GM19193 (cell line): ENCODE data around the gene DTNA.

ENCODE experiments used
- POLR2A ChIP-seq: IDR thresholded peaks from 4 replicates; pipeline ENCODE4 v1.6.1; 2011; ENCODE audit not compliant: insufficient read depth, insufficient read length; ENCODE audit errors: extremely low read depth

Gene DTNA

GRCh38 chr18:34806527-34806926 lies 96.4 kb downstream of the DTNA start:
- no peak for TF ChIP-seq POLR2A

DNA sequence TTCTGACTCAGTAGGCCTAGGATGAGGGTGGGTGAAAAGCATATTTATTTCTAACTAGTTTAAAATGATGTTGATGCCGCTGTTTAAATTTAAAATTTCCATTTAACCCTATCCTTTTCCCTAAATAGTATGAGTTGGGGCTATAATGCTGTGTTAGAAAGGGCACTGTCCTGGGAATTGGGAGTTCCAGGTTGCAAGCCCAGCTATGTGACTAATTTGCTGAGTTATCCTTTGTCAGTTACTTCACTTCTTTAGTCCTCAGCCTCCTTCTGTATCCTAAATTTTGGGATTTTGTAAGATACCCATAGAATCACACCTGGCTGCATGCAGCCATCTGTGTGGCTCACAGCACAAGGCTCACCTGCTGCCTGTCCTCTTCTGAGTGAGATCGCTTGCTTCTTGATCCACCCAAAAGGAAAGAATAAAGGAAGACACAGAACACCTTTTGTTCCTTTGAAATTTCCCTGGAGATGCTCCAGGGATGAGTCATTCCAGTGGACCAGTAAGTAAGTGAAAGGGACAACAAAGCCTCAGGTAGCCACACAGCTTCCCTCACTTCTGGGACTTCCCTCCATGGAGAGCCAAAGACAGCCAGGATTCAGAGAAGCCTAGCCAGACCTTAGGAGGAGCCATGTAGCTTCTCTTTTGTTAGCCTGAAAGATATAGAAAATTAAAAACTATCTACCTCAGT lies 97.2 kb downstream of the DTNA start:
- TF ChIP-seq POLR2A = no peak

DNA sequence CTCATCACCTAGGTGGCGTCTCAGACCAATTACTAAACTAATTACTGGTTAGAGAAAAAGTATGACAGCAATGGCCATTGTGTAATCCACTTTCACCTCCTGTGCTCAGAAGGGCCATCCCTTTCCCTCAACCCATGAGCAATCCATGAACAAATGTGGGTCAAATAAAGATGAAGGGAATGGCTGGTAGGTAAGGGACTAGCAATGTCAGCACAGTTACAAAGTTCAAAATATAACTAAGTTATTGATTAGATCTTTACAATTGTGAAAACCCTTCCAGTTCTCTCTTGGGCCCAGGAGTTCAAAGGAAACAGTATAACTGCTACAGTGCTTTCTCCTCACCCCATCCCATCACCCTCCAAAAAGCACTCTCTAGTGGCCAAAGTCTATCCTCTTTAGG lies 98.3 kb downstream of the DTNA start:
- no peak for TF ChIP-seq POLR2A

DNA sequence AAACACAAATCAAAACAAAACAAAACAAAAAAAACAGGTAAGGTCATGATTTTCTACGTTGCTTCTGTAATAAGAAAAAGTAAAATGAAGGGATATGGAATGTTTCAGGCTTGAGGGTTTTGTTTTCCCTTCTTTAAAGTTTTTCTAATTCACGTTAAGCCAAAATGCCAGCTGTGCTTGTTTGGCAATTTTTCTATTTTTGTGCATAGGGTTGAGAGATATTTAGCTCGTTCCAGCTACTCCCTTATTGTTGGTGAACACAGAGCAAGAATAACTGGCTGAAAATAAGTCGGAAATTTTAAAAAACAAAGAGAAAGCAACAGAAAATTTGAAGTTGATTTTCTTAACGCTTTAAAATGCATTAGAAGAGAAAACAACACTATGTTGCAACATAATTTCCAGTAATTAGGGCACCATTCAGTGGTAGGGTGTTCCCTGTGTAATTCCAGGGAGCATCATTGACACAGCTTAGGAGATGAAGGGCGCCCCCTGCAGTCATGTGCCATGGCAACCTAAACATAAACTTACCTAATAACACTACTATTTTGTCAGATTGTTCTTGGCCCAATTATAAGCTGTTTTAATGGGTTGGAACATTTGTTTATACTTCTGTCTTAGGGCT lies 99.5 kb downstream of the DTNA start:
- no peak for TF ChIP-seq POLR2A

- TF ChIP-seq POLR2A = no peak
Measured at GRCh38 chr18:34816183-34816582, 106.1 kb downstream of the DTNA start.

DNA sequence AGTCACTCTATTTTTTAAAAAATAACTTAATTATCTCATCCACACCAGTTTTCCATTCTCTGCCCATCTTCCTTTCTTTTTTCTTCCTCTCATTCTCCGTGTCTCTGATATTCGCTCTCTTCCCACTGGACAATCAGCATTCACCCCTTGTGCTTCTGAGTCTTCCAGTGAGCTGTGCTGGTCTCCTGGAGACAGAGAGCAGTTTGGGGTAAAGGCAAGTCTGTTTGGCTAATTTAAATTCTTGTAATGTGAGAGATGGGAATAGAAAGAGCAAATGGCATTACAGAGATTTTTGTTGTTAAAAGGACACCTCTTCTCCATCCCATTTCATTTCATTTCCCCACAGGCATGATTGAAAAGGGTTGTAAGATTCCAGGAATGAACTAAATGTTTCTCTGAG lies 107.5 kb downstream of the DTNA start:
- TF ChIP-seq POLR2A = no peak

DNA sequence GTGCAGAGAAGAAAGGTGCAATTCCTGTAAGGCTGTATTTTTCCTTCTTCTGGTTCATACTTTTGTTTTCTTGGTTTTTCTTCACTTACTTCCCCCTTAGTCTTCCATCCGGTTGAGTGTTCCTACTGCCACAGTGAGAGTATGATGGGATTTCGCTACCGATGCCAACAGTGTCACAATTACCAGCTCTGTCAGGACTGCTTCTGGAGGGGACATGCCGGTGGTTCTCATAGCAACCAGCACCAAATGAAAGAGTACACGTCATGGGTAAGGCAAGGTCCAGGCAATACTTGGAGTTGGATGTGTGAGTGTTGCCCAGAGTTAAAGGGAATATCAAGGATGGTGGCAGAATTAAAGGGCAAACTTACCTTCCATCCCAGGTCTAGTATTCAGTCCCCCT lies 108.0 kb downstream of the DTNA start:
- no peak for TF ChIP-seq POLR2A

DNA sequence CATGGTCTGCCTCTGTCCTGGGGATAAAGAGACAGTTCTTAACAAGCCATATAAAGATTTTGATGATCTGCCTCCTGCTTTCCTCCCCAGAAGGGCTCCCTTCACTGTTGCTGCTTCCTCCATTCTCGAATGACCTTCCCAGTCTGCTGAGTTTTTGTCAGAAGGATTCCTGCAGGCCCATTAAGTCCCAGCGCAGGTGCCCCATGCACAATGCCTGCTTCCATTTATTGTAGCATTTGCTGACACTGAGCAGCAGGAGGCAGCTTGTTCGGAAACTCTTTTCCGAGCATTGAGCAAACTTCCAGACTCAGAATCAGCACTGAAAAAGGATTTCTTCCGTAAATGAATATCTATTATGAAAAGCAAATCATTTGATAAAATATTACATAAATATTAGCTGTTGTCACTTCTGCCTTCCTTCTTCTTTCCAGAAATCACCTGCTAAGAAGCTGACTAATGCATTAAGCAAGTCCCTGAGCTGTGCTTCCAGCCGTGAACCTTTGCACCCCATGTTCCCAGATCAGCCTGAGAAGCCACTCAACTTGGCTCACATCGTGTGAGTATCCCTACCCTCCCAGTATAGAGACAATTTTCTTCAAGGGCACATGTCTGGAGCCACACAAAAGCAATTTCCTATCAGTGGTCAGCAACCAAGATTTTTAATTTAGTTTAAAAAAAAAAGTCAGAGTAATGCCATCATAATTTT lies 110.4 kb downstream of the DTNA start:
- TF ChIP-seq POLR2A = no peak

DNA sequence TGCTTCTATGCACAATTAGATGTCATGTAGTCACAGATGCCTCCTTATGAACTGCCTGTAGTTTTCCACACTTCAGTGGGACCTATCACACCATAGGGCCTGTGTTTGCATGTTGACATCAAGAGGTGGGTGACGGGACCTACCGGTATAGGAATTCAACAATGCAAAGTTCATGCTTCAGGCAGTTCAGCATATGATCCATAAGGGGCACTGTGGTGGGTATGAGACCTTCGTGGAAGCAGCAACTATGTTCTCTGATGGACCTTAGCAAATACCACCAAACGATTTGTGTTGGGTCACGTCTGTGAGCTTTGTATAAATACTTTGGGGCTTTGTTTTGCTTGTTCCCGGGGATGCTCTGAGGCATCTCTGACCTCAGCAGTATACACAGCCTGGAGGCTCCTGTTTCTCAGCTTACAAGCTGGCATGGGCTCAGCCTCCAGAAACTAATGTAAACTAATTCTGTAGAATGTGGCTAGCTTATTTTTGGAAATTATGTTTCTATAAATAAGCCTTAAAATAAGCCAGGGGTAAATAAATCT lies 111.6 kb downstream of the DTNA start:
- TF ChIP-seq POLR2A = no peak

DNA sequence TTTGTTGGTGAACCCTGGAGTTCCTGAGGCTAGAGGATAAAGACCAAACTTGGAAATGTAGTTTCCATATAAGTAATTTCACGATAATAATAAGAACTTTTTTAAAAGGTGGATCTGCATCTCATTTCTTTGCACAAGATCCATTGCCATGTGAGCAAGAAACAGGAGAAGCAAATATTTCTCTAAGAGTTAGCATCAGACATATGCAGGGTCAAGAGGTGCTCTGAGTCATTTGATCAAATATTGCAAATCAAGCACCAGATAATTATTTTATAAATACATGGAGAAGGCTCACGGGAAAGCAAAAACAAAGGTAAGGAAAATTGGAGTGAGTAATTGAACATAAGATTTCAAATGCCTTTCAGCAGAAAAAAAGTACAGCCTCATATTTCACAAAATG lies 118.0 kb downstream of the DTNA start:
- TF ChIP-seq POLR2A = no peak

DNA sequence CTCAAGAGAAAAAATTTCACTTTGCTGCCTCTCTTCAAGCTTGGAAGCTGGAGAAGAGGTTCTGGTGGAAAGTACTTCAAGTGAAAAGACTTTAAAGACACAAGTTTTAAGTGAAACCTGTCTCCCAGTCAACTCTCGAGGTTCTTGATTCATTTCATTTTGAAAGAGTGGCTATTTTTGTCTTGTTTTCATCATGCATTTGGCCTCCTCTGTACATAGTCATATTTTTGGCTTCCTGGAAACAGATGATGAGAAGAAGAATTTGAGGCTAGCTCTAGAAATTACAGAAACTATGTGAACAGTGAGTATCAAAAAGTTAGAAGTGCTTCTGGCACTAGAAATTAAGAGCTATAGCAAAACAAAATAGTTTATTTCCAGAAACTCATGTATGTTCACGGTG lies 124.8 kb downstream of the DTNA start:
- TF ChIP-seq POLR2A = no peak

DNA sequence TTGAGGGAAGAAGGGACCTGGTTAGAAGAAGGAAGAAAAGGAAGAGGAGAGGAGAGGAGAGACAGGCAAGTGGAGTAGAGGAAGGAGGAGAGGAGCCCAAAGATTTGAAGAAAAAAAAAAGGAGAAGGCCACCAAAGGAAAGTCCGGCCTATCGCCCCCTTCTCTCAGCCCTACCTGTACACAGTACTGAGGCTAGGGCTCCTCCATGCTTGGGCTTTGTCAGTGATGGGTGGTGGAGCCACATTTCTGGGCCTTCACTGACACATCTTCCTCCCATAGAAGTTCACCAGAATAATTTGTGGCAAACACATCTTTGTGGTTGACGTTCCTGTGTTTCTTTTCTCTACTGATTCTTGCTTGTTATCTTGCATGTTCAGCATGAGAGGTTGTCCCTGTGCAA lies 125.4 kb downstream of the DTNA start:
- no peak for TF ChIP-seq POLR2A

DNA sequence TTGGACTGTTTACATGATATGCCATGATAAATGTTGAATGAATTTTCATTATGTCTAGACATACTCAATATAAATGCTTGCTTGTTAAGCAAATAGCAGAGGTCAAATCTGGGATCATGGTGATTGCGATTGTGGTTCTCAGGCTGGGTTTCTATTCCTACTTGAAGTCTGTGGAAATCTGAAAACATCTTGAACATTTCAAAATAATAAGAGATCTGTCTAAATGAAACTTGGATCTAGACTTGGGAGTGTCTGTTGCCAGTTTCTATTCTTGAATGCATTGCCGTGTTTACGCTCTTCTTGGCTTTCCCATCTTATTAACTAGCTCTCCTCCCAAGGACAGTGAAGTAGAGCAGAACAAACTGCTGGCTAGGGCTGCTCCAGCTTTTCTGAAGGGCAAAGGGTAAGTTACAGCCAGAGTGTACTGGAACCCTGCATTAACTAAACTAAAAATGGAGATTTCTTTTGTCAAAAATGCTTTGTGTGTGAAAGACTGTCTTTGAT lies 127.7 kb downstream of the DTNA start:
- no peak for TF ChIP-seq POLR2A

GRCh38 chr18:34838669-34839068 lies 128.6 kb downstream of the DTNA start:
- no peak for TF ChIP-seq POLR2A

DNA sequence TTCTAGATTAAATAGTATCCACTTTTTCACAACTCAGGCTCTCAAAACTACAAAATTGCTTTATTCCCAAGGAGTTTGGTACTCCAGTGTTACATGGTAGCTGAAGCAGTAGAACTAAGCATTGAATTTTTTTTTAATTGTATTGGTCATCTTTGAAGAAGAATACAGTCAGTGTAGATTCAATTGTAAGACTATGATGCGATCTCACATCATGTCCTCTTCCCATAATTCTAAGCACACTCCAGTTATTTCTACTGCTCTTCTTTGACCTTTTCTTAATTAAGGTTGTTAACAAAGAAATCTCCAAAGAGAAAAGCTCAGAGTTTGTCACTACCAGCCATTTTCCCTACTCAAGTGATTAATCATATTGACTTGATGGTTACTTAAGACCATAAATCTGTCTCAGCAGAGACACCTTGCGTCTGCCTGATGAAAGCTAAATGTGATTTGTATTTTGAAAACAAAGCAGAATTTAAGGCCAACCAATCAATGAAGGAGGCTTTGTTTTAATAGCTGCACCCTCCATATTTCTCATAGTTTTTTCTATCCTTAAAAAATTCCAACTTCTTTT lies 130.2 kb downstream of the DTNA start:
- no peak for TF ChIP-seq POLR2A

DNA sequence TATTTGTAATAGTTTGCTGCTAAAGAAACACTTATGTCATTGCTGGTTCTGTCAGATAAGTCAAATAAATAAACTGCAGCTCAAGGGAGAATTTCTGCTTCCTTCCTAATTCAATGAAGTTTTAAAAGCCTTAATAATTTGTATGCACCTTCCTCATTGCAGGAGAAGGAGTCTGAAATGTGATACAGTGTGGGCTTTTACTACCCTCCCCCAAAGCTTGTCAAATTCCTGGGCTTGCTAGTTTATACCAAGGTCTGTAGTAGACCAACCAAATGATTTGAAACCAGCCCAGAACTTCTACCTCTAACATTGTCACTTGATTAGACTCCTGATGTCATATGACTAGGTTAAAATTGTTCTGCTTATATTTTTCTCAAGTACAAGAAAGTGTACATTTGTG lies 131.8 kb downstream of the DTNA start:
- TF ChIP-seq POLR2A = no peak

- no peak for TF ChIP-seq POLR2A
Measured at GRCh38 chr18:34844072-34844471, 134.0 kb downstream of the DTNA start.
